PFSK-1 (cell line): ENCODE data around the gene LCP2.

Experiments used
- FOXP2 ChIP-seq: optimal IDR thresholded peaks from 2 replicates; pipeline ENCODE3; 2011; ENCODE audit warnings: borderline replicate concordance, control low read depth, inconsistent platforms; ENCODE audit not compliant: insufficient read depth; ENCODE audit errors: extremely low read length, extremely low read depth
- POLR2AphosphoS5 ChIP-seq: IDR thresholded peaks from 2 replicates; pipeline ENCODE4 v1.6.1; 2012; ENCODE audit warnings: low read depth, mild to moderate bottlenecking, control low read depth, low read length, moderate library complexity
- REST ChIP-seq, 2 experiments: IDR thresholded peaks; 2 replicates each; pipeline versions ENCODE4 v1.6.1 to v1.8.0; 2011 to 2012; ENCODE audit warnings: low read depth in 2 of 2, low read length in 2 of 2, control low read depth in 1 of 2, inconsistent platforms in 1 of 2, mild to moderate bottlenecking in 1 of 2, moderate library complexity in 1 of 2; ENCODE audit not compliant: insufficient read depth in 1 of 2
- SIN3A ChIP-seq: IDR thresholded peaks from 2 replicates; pipeline ENCODE4 v1.6.1; 2012; ENCODE audit warnings: mild to moderate bottlenecking, low read length, moderate library complexity, borderline replicate concordance; ENCODE audit not compliant: insufficient read depth
- TAF1 ChIP-seq: IDR thresholded peaks from 2 replicates; pipeline ENCODE4 v1.6.1; 2012; ENCODE audit warnings: low read length, control low read depth, borderline replicate concordance; ENCODE audit not compliant: insufficient read depth

The LCP2 gene

GRCh38 chr5:170313344-170313743 is 15.8 kb upstream of the LCP2 start:
- TF ChIP-seq POLR2AphosphoS5 (no peak), SIN3A (no peak), FOXP2 (no peak), TAF1 (no peak), REST (IDR thresholded peaks at IDR 0.05; ENCODE audit: insufficient read depth in 1 of 2, low read depth in 2 of 2, low read length in 2 of 2) (no peak)

- TF ChIP-seq REST (IDR thresholded peaks at IDR 0.05; ENCODE audit: insufficient read depth in 1 of 2, low read depth in 2 of 2, low read length in 2 of 2) (no peak), FOXP2 (no peak), SIN3A (no peak), TAF1 (no peak), POLR2AphosphoS5 (no peak)
These were observed 15.1 kb upstream of the LCP2 start for GRCh38 chr5:170312666-170313065.

- TF ChIP-seq SIN3A (no peak), POLR2AphosphoS5 (no peak), REST (IDR thresholded peaks at IDR 0.05; ENCODE audit: insufficient read depth in 1 of 2, low read depth in 2 of 2, low read length in 2 of 2) (no peak), FOXP2 (no peak)
These were observed 14.7 kb upstream of the LCP2 start for GRCh38 chr5:170312301-170312595.

- no peak for TF ChIP-seq POLR2AphosphoS5
- no peak for TF ChIP-seq TAF1
- no peak for TF ChIP-seq REST (IDR thresholded peaks at IDR 0.05; ENCODE audit: insufficient read depth in 1 of 2, low read depth in 2 of 2, low read length in 2 of 2)
- no peak for TF ChIP-seq SIN3A
- no peak for TF ChIP-seq FOXP2
These were observed 14.1 kb upstream of the LCP2 start for GRCh38 chr5:170311511-170312300.
